Hippocampal formation (tissue), 2 donors: ENCODE data around the gene RPS13.
"Not testable (repeated sequence)": the region's sequence is repeated elsewhere in the genome, so short reads cannot be mapped to it uniquely, and the experiment has no call there.

Source experiments
- DNase-seq, 2 donors: peaks; one replicate each; lab custom pipeline; 2025; lab: John Stamatoyannopoulos, UW

Gene RPS13

GRCh38 chr11:17077520-17078401 lies at the start of gene RPS13:
Gene RPS13 (minus strand): TSS chr11:17077667. CDS start chr11:17077641, 26 bp downstream.
- peak; percentile 97 to 99 for DNase-seq

DNA sequence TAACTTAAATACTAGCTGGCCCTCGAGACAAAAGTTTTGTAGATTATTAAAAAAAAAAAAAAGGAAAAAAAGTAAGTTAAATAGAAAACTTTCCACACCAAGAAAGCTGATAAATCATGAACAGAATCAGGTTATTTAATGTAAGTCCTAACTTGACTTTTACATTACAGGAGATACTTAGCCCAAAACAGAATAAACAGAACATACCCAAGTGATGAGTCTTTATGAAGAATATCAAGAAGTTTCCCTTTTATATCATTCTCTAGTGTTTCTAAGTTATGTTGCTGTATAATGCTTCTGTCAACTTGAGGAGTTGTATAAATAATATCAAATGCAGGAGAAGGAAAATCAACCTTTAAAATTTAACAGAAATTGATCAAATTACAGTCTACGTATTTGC lies 44.5 kb upstream of the RPS13 start:
- no peak for DNase-seq

DNA sequence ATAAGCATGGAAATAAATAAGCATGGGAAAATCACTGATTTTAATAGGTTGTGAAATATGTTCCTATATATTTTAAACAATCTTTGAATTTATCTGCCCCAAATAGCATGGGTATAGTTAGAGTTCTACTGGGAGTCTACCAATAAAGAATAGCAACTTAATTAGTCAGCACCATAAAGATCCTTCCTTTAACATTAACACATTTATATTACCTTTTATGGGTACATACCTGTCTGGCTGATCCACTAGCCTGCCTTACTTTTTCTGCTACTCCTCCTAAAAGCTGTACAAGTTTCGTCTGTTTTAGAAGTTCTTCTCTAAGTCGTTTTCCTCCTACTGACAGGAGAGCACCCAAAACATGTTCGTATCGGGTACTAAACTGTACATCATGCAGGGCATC lies 39.8 kb upstream of the RPS13 start:
- no peak for DNase-seq

DNA sequence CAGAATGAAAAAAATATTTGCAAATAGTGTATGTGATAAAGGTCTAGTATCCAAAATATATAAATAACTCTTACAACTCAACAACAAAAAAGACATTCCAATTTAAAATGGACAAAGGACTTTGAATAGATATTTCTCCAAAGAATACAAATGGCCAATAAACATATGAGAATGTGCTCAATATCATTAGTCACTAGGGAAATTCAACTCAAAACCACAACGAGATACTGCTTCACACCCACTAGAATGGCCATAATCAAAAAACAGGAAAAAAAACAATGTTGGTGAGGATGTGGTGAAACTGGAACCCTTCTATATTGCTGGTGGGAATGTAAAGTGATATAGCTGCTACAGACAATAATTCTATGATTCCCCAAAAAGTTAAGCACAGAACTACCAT lies 38.6 kb upstream of the RPS13 start:
- no peak for DNase-seq

- not testable (repeated sequence) for DNase-seq
Observed at GRCh38 chr11:17107745-17108144, 30.3 kb upstream of the RPS13 start.

DNA sequence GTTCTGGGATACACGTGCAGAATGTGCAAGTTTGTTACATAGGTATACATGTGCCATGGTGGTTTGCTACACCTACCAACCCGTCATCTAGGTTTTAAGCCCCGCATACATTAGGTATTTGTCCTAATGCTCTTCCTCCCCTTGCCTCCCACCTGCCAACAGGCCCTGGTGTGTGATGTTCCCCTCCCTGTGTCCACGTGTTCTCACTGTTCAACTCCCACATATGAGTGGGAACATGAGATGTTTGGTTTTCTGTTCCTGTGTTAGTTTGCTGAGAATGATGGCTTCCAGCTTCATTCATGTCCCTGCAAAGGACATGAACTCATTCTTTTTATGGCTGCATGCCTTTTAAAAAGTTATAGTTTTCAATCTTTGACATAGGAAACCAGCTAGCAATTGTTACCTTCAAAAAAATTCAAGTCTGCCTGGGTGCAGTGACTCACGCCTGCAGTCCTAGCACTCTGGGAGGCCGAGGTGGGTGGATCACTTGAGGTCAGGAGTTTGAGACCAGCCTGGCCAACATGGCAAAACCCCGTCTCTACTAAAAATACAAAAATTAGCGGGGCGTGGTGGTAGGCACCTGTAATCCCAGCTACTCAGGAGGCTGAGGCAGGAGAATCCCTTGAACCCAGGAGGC lies 28.1 kb upstream of the RPS13 start:
- not testable (repeated sequence) for DNase-seq

GRCh38 chr11:17102462-17102861 lies 25.0 kb upstream of the RPS13 start:
- DNase-seq, result no peak

DNA sequence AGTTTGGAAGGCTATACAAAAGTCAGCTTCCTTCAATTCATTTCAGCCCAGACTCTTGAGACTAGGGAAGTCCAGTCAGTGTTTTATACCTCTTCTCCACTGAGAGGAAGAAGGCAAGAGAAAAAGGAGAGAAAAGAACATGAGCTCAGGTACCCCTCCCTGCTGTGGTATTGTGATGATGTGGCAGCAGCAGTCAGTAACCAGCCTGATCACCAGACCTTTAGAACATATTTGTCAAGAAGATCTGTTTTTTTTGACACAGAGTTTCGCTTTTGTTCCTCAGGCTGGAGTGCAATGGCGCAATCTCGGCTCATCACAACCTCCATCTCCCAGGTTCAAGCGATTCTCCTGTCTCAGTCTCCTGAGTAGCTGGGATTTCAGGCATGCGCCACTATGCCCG lies 21.2 kb upstream of the RPS13 start:
- no peak for DNase-seq

- DNase-seq, result no peak
Observed at GRCh38 chr11:17098038-17098437, 20.6 kb upstream of the RPS13 start.

- DNase-seq, result not testable (repeated sequence)
Observed at GRCh38 chr11:17085976-17086375, 8.5 kb upstream of the RPS13 start.

DNA sequence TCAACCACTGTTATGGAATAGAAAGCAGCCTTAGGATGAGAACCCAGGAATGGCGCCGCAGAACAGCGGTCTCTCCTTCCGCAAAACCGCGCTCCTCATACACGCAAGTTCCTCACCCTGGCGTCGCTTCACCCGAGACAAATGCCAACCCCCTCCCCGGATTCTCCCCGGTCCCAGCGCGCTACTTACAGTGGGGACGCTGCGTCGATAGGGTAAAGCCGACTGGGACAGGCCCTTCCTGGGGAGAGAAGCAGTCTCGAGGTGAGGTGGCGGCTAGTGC lies 287 bp downstream of the RPS13 start:
- DNase-seq, result no peak

DNA sequence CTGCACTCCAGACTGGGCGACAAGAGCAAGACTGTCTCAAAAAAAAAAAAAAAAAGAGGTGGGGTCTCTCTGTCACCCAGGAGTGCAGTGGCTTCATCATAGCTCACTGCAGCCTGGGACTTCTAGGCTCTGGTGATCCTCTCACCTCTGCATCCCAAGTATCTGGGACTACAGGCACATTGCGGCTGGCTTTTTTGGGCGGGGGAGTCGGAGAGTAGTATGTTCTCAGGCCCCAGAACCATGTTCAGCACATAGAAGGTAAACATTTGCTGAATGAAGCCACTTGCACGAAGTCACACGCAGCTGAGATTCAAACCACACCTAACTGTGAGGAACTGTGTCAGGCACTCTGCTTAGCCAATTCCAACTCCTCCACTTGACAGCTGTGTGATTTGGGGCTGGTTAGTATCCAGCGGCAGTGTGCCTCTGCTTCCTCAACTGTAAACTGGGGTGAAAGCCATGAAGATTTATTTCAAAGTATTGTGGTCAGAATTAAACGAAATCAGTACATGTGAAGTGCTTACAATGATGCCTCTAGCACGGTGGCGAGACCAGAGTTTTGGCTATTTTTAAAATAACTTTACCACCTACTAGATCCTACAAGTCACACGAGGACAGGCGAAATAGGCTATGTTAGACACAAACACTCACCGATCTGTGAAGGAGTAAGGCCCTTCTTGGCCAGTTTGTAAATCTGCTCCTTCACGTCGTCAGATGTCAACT lies 789 bp downstream of the RPS13 start:
- no peak for DNase-seq

DNA sequence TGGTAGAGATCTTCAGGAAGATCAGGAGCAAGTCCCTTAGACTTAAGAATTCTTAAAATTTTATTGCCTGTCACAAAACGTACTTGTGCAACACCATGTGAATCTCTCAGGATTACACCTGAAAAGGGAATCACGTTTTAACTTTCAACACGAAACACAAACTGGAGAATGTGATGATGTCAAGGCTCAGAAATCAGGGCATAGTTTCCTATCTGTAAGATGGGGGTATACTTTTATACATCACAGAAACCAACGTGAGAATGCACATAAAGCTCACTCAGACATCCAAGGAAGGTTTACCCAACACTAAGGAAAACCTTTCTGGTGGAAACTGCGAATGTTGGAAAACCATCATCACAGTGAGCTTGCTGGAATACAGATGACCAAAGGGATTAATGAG lies 2.0 kb downstream of the RPS13 start:
- no peak for DNase-seq

DNA sequence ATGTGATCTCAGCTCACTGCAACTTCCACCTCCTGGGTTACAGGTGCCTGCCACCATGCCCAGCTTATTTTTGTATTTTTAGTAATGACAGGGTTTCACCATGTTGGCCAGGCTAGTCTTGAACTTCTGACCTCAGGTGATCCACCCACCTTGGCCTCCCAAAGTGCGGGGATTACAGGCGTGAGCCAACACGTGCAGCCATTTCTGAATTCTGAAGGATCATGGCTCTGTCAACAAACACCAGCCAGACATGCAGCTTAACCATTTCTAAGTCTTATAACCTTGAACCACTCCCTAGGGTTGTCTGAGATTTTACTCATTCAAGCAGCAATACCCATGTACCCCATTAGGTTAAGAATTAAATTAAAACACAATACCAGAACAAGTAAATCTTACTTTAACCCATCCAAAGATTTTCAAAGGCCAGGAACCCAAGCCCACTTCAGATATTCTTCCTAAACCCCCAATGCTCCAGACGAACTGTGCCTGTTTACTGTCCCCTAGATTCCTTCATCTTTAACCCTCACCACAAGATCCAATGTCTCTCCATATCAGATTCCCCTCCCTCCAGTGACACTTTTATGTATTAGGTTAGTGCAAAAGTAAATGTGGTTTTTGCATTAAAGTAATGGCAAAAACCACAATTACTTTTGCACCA lies 4.0 kb downstream of the RPS13 start:
- DNase-seq, result no peak

GRCh38 chr11:17067417-17067816 lies 10.1 kb downstream of the RPS13 start:
- DNase-seq, result no peak

DNA sequence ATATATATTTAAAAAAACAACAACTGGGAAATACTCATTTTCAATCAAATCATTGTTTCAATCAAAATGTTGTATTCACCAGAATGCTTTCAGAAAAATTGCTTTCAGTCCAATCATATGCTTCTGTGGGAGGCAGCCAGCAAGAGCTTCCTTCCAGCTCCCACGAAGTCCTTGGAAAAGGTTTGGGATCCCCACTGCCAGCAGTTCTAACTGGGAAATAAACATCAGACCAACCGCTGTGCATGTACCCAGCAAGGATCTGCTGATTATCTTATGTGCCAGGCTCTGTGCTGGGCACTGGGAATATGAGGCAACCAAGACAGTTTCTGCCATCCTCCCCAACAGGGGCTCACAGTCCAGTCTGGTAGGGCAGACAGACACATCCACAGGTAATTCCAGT lies 10.8 kb downstream of the RPS13 start:
- peak; percentile 10 to 15 for DNase-seq

GRCh38 chr11:17063171-17064002 lies 14.1 kb downstream of the RPS13 start:
- DNase-seq, result peak; percentile 26 to 37

DNA sequence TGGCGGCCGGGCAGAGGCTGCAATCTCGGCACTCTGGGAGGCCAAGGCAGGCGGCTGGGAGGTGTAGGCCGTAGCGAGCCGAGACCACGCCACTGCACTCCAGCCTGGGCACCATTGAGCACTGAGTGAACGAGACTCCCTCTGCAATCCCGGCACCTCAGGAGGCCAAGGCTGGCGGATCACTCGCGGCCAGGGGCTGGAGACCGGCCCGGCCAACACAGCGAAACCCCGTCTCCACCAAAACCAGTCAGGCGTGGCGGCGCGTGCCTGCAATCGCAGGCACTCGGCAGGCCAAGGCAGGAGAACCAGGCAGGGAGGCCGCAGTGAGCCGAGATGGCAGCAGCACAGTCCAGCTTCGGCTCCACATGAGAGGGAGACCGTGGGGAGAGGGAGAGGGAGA lies 26.3 kb downstream of the RPS13 start:
- not testable (repeated sequence) for DNase-seq

DNA sequence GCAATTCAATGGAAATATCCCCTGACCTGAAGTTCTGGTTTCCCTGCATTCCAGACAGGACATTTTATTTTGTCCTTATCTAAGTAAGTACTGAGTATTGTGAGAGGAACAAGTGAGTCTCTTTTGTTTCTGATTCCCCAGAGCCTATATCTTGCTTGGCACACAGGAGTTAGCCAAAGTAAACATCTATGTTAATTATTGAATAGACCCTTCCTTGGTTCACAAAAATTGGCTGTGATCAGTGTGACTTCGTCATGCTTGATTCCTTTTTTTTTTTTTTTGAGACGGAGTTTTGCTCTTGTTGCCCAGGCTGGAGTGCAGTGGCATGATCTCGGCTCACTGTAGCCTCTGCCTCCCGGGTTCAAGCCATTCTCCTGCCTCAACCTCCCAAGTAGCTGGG lies 29.0 kb downstream of the RPS13 start:
- not testable (repeated sequence) for DNase-seq

DNA sequence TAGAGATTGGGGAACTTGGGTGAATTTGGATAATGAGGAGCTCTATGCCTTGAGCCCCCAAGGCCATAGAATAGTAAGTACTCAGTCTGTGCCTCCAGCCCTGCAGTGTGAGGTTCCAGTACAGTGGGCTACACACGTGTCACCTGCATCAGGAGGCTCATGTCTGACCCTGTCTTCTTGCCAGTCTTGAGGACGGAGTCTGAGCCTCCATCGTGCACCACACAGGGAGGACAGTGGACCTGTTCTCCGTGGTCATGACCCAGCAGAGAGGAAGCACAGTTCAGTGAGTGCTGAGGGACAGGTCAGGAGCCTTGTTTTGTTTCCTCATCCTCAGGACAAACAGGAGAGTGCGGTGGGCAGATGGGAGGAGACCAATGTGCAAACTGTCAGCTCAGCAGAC lies 30.8 kb downstream of the RPS13 start:
- DNase-seq, result no peak
